Measurements from ENCODE around the gene SH3PXD2A. TPM values are rescaled to one million over a fixed set of nuclear protein-coding genes. Genes with fewer than 3 reads are reported as not detected.

SH3PXD2A gene
- total and polyA plus RNA-seq, 2 experiments from 2014 or later, result 1.8 to 5.0 TPM

- TF ChIP-seq, protein P1, sequence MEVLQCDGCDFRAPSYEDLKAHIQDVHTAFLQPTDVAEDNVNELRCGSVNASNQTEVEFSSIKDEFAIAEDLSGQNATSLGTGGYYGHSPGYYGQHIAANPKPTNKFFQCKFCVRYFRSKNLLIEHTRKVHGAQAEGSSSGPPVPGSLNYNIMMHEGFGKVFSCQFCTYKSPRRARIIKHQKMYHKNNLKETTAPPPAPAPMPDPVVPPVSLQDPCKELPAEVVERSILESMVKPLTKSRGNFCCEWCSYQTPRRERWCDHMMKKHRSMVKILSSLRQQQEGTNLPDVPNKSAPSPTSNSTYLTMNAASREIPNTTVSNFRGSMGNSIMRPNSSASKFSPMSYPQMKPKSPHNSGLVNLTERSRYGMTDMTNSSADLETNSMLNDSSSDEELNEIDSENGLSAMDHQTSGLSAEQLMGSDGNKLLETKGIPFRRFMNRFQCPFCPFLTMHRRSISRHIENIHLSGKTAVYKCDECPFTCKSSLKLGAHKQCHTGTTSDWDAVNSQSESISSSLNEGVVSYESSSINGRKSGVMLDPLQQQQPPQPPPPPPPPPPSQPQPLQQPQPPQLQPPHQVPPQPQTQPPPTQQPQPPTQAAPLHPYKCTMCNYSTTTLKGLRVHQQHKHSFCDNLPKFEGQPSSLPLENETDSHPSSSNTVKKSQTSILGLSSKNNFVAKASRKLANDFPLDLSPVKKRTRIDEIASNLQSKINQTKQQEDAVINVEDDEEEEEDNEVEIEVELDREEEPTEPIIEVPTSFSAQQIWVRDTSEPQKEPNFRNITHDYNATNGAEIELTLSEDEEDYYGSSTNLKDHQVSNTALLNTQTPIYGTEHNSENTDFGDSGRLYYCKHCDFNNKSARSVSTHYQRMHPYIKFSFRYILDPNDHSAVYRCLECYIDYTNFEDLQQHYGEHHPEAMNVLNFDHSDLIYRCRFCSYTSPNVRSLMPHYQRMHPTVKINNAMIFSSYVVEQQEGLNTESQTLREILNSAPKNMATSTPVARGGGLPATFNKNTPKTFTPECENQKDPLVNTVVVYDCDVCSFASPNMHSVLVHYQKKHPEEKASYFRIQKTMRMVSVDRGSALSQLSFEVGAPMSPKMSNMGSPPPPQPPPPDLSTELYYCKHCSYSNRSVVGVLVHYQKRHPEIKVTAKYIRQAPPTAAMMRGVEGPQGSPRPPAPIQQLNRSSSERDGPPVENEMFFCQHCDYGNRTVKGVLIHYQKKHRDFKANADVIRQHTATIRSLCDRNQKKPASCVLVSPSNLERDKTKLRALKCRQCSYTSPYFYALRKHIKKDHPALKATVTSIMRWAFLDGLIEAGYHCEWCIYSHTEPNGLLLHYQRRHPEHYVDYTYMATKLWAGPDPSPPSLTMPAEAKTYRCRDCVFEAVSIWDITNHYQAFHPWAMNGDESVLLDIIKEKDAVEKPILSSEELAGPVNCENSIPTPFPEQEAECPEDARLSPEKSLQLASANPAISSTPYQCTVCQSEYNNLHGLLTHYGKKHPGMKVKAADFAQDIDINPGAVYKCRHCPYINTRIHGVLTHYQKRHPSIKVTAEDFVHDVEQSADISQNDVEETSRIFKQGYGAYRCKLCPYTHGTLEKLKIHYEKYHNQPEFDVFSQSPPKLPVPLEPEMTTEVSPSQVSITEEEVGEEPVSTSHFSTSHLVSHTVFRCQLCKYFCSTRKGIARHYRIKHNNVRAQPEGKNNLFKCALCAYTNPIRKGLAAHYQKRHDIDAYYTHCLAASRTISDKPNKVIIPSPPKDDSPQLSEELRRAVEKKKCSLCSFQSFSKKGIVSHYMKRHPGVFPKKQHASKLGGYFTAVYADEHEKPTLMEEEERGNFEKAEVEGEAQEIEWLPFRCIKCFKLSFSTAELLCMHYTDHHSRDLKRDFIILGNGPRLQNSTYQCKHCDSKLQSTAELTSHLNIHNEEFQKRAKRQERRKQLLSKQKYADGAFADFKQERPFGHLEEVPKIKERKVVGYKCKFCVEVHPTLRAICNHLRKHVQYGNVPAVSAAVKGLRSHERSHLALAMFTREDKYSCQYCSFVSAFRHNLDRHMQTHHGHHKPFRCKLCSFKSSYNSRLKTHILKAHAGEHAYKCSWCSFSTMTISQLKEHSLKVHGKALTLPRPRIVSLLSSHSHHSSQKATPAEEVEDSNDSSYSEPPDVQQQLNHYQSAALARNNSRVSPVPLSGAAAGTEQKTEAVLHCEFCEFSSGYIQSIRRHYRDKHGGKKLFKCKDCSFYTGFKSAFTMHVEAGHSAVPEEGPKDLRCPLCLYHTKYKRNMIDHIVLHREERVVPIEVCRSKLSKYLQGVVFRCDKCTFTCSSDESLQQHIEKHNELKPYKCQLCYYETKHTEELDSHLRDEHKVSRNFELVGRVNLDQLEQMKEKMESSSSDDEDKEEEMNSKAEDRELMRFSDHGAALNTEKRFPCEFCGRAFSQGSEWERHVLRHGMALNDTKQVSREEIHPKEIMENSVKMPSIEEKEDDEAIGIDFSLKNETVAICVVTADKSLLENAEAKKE (CRISPR knock-in tag; IDR thresholded peaks at IDR 0.05), result no peak
Measured at GRCh38 chr10:103811463-103811862, 43.9 kb downstream of the SH3PXD2A start (continued).

GRCh38 chr10:103808780-103809179 is 46.6 kb downstream of the SH3PXD2A start:
- Histone ChIP-seq H3K4me3 (no peak overlapping the region), H4K20me1 (replicated peaks; ENCODE audit: insufficient read depth) (no peaks in the 10 kb centered on the region), H3K36me3 (ENCODE audit: insufficient read depth) (no peaks in the 10 kb centered on the region), H3K4me2 (no peak overlapping the region), H3K27me3 (ENCODE audit: insufficient read depth) (no peaks in the 10 kb centered on the region), H2AFZ (no peak overlapping the region), H3K27ac (ENCODE audit: low read depth) (no peak overlapping the region), H3F3A (replicated peaks; ENCODE audit: low read depth) (no peaks in the 10 kb centered on the region), H3K9me2 (ENCODE audit: insufficient read depth) (no peaks in the 10 kb centered on the region), H3K4me1 (ENCODE audit: insufficient read depth) (peaks cover 12% of the 10 kb centered on the region), H3K79me2 (replicated peaks; ENCODE audit: insufficient read depth) (no peaks in the 10 kb centered on the region)
- Mint-ChIP-seq H3K9me3 (no peaks in the 10 kb centered on the region), H3K4me1 (peaks cover 15% of the 10 kb centered on the region), H3K27ac (no peak overlapping the region), H3K27me3 (ENCODE audit: insufficient read depth, low read depth, poor library complexity) (peaks cover 8% of the 10 kb centered on the region), H3K36me3 (ENCODE audit: low read depth) (no peaks in the 10 kb centered on the region), H3K4me3 (no peak overlapping the region)
- no peak for ATAC-seq
- DNase-seq (ENCODE audit: low spot score), result no peak
- TF ChIP-seq ETS1 (IDR thresholded peaks at IDR 0.05) (no peak), ZNF331 (CRISPR knock-in tag; IDR thresholded peaks at IDR 0.05; ENCODE audit: low read depth) (no peak)
- TF ChIP-seq, protein P1 (CRISPR knock-in tag; IDR thresholded peaks at IDR 0.05), result no peak
